Stomach (tissue), 9 donors: ENCODE data around the gene KRTAP5-3. TPM values are rescaled to one million over a fixed set of nuclear protein-coding genes. Genes with fewer than 3 reads are reported as not detected.

ENCODE experiments used
- DNase-seq, 2 donors: peaks; one replicate each; pipeline versions ENCODE4 v3.0.0 to v3.0.0-alpha.2; 2013 to 2019
- H3K27ac ChIP-seq, 5 donors: fragments of 200-600 bp in 4 of 5; sonication (generic) in 4 of 5; one replicate each; pipeline ENCODE4 v1.5.1; 2013 to 2019; ENCODE audit warnings: mild to moderate bottlenecking in 1 of 5, moderate library complexity in 1 of 5
- H3K27me3 ChIP-seq, 3 donors: fragments of 200-600 bp; sonication (generic); one replicate each; pipeline ENCODE4 v1.5.1; 2017 to 2019; ENCODE audit warnings: mixed run types in 1 of 3
- H3K36me3 ChIP-seq, 4 donors: fragments of 200-600 bp; sonication (generic); 1 replicate in 3 of 4; 2 replicates in 1 of 4; pipeline ENCODE4 v1.5.1; 2016 to 2019
- H3K4me1 ChIP-seq, 4 donors: fragments of 200-600 bp; sonication (generic); one replicate each; pipeline ENCODE4 v1.5.1; 2016 to 2019
- H3K4me3 ChIP-seq, 4 donors: fragments of 200-600 bp; sonication (generic) in 3 of 4; one replicate each; pipeline ENCODE4 v1.5.1; 2016 to 2019; ENCODE audit warnings: mild to moderate bottlenecking in 1 of 4
- H3K9me3 ChIP-seq, 4 donors: fragments of 200-600 bp; sonication (generic); one replicate each; pipeline ENCODE4 v1.5.1; 2016 to 2019
- EP300 ChIP-seq: sonication (generic); formaldehyde crosslinking; IDR thresholded peaks from one replicate; pipeline ENCODE4 v1.6.1; 2017; ENCODE audit warnings: antibody characterized with exemption
- POLR2A ChIP-seq, 4 donors: fragments of 450-650 bp; IDR thresholded peaks; one replicate each; pipeline ENCODE4 v1.6.1; 2016; ENCODE audit warnings: antibody characterized with exemption in 4 of 4, control low read depth in 2 of 4, mild to moderate bottlenecking in 1 of 4, moderate library complexity in 1 of 4
- POLR2AphosphoS5 ChIP-seq, 3 donors: sonication (generic); formaldehyde crosslinking; IDR thresholded peaks; one replicate each; pipeline ENCODE4 v1.6.1; 2016; ENCODE audit warnings: antibody characterized with exemption in 3 of 3
- WGBS, 5 donors: extraction: QIAGEN DNeasy Blood & Tissue Kit in 3 of 5; methylation state at CpG; one replicate each; pipeline versions ENCODE4 v1.1.5 to v1.1.7; 2013 to 2018; 5-methylcytosine and 5-hydroxymethylcytosine counted together
- intact Hi-C: fragments of 100-400 bp; cut with DNase I; formaldehyde crosslinking; loops from one replicate; pipeline ENCODE4 v1.15.1; 2023; ENCODE audit warnings: low total_unique reads
- polyA plus RNA-seq, 3 donors: library from polyadenylated mRNA; stranded (reverse); fragments of 200-250 nt; gene quantifications; one replicate each; pipeline ENCODE4 v1.2.3, GENCODE V29; 2013
- total RNA-seq, 5 donors: library from RNA; depleted of rRNA; stranded (reverse); fragments of >200 nt; gene quantifications; one replicate each; pipeline versions ENCODE4 v1.1.0 to v1.2.3, GENCODE V29; 2014 to 2016
- TF ChIP-seq, protein P1 (sequence below), 7 experiments: fragments of 450-650 bp in 4 of 7; fragments of 200-600 bp in 3 of 7; sonication (generic) in 3 of 7; IDR thresholded peaks; one replicate each; pipeline ENCODE4 v1.5.1; 2016 to 2019; ENCODE audit warnings: antibody characterized with exemption in 7 of 7, control low read depth in 2 of 7, mild to moderate bottlenecking in 1 of 7
- donor health status: healthy with polysubstance abuse.
- donor health status: Bipolar disorder and iron deficiency.
- donor health status: healthy.

The KRTAP5-3 gene
- total and polyA plus RNA-seq, 8 donors = not detected

DNA sequence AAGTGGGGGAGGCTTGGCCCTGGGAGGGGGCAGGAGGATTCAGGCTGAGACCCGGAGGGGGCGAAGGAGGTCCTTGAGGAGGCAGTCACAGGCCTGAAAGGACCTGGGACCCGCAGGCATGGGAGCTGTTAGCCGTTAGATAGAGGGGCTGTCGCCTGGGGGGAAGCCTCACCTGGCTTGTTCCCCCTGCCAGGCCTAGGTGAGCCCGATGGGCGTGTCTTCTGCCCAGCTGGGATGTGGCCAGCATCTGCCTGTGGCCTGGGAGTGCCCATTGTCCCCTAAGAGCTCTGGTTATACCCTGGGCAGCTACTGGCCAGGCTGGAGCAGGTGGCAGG is 34.4 kb downstream of the KRTAP5-3 start:
- peak overlapping the region; percentile 88 to 95 (median 93) for H3K27ac ChIP-seq
- peaks cover 0 to 63% (median 11%) of the 10 kb centered on the region in 3 donors for H3K27me3 ChIP-seq
- H3K36me3 ChIP-seq = no peaks in the 10 kb centered on the region
- intact Hi-C loops = no loop called here
- 0 to 10% (median 4%) methylated on average over 3 to 7 of the region's 7 CpGs for WGBS, 5 donors
- peaks cover 40 to 54% (median 48%) of the 10 kb centered on the region in 4 donors for H3K4me1 ChIP-seq
- H3K4me3 ChIP-seq = peak overlapping the region; percentile 58 to 67 (median 60)
- peaks cover 0 to 9% (median 8%) of the 10 kb centered on the region in 4 donors for H3K9me3 ChIP-seq
- peak; percentile 81 to 87 for DNase-seq
- TF ChIP-seq, protein P1, sequence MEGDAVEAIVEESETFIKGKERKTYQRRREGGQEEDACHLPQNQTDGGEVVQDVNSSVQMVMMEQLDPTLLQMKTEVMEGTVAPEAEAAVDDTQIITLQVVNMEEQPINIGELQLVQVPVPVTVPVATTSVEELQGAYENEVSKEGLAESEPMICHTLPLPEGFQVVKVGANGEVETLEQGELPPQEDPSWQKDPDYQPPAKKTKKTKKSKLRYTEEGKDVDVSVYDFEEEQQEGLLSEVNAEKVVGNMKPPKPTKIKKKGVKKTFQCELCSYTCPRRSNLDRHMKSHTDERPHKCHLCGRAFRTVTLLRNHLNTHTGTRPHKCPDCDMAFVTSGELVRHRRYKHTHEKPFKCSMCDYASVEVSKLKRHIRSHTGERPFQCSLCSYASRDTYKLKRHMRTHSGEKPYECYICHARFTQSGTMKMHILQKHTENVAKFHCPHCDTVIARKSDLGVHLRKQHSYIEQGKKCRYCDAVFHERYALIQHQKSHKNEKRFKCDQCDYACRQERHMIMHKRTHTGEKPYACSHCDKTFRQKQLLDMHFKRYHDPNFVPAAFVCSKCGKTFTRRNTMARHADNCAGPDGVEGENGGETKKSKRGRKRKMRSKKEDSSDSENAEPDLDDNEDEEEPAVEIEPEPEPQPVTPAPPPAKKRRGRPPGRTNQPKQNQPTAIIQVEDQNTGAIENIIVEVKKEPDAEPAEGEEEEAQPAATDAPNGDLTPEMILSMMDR (IDR thresholded peaks at IDR 0.05) = no peak
- peak in 1 of 3 donors; percentile 71 for TF ChIP-seq POLR2AphosphoS5 (IDR thresholded peaks at IDR 0.05)

DNA sequence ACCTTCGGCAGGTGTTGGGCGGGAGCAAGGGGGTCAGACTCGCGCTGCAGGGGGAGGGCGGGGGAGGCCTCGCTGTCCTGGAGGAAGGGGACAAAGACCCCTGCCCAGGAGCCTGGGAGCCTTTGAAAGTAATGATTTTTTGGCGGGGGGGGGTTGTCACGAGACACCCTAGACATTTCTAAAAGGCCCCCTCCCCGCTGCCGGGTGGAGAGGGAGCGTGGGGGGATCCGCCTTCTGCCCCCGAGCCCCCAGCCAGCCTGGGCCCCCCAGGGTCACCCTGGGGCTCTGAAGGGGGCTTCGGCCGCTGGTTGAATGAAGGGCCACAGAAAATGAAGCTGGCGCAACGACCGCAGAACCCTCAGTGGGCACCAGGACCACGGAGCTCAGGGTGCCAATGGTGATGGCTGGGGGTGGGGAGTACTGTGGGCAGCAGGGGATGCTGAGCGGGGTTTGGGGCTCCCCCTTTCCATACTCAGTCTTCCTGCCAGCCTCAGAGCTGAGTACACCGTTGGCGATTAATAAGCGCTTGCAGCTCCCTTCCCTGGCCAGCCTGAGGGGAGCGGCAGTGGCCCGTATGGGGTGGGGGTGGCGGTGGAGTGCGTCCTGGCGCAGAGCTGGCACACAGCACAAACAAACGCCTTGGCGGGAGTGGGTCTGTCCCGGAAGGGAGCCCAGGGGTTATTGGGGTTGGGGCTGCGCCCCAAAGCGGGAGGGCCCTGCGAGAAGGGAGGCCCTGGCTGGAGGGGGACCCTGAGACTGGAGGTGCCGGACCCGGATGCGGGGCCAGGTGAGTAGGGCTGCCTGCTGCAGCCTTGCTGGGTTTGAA is 35.0 kb downstream of the KRTAP5-3 start:
- Histone ChIP-seq H3K27ac (peak overlapping the region; percentile 88 to 95 (median 93)), H3K4me1 (peaks cover 40 to 59% (median 51%) of the 10 kb centered on the region in 4 donors), H3K27me3 (peaks cover 0 to 63% (median 11%) of the 10 kb centered on the region in 3 donors), H3K4me3 (peak overlapping the region; percentile 58 to 67 (median 60)), H3K36me3 (no peaks in the 10 kb centered on the region), H3K9me3 (peaks cover 0 to 4% (median 3%) of the 10 kb centered on the region in 4 donors)
- WGBS, 5 donors = 1 to 4% (median 2%) methylated on average over 13 to 36 of the region's 37 CpGs
- intact Hi-C loops = no loop called here
- DNase-seq = peak; percentile 61 to 77
- TF ChIP-seq, protein P1 (IDR thresholded peaks at IDR 0.05) = no peak
- peak in 1 of 3 donors; percentile 13 for TF ChIP-seq POLR2AphosphoS5 (IDR thresholded peaks at IDR 0.05)

DNA sequence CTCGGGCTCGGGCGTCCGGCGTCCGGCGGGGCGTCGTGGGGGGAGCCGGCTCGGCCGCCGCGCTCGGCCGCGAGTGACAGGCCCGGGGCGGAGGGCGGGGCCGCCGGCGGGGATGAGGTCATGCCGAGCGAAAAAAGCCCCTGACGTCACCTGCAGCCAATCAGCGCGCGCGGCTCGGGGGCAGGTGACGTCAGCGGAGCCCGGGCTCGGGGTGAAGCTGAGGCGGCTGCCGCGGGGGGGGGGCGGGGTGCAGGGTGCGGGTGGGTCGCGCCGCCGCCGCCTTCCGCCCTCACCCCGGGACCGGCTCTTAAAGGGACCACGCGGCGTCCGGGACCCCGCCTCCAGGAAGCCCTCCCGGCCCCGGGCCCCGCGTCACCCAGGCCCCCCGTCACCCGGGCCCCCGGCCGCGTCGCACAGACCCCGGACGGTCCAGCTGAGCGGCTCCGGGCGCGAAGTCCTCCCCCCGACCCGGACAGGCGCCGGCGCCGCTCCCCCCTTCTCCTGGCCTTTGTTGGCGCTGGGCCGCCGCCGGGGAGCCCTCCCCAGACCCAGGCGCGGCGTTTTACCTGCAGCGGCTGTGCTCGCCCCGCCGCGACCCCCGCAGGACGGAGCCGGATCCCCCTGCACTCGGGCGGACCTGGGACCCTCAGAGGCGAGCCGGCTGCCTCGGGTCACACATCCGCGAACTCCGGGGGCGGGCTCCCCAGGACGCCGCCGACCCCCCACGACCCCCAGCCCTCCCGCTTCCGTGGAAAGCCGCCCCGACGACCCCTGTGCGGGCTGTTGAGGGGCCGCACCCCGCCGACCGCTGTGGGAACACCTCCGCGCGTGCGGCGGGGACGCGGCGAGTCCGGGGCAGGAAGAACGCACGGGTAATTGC is 35.8 kb downstream of the KRTAP5-3 start, which contains the start of gene DUSP8:
Gene DUSP8 (minus strand): TSS at position 75 of the 880 bp plus-strand sequence. CDS start 6,445 bp downstream, outside the sequence.
- intact Hi-C loops = no loop called here
- peaks cover 40 to 68% (median 58%) of the 10 kb centered on the region in 4 donors for H3K4me1 ChIP-seq
- H3K9me3 ChIP-seq = no peaks in the 10 kb centered on the region
- peaks cover 0 to 58% (median 11%) of the 10 kb centered on the region in 3 donors for H3K27me3 ChIP-seq
- H3K27ac ChIP-seq = peak within 1 kb of the TSS; percentile 88 to 95 (median 93)
- H3K36me3 ChIP-seq = no peaks in the 10 kb centered on the region
- peak within 1 kb of the TSS; percentile 60 to 67 (median 62) for H3K4me3 ChIP-seq
- TF ChIP-seq POLR2A (IDR thresholded peaks at IDR 0.05) = no peak
- TF ChIP-seq, protein P1 (IDR thresholded peaks at IDR 0.05) = no peak
- peak in 2 of 3 donors; percentile 6 to 24 for TF ChIP-seq POLR2AphosphoS5 (IDR thresholded peaks at IDR 0.05)
- TF ChIP-seq EP300 = no peak
- WGBS, 5 donors = 0 to 4% (median 0%) methylated on average over 22 to 121 of the region's 124 CpGs
- DNase-seq = peak; percentile 94 to 97

DNA sequence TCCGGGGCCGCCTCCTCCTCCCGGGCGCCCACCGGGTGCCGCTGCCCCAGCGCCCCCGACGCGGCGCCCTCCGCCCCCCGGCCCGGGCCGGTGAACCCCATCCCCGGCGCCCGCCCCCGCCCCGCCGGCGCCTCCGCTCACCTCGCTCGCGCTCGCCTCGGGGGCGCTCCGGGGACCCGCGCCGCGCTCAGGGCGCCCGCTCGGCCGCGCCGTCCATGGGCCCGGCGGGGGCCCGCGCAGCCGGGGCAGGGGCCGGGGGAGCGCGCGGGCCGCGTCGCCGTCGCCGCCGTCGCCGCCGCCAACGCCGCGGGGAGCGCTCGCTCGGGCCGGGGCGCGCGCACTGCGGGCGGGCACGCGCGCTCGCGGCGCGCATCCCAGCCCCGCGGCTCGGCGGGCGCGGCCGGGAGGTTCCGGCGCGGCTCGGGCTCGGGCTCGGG is 36.5 kb downstream of the KRTAP5-3 start:
- no peak for DNase-seq
- Histone ChIP-seq H3K4me3 (peak overlapping the region; percentile 50 to 67 (median 62)), H3K36me3 (no peaks in the 10 kb centered on the region), H3K27me3 (peaks cover 0 to 58% (median 11%) of the 10 kb centered on the region in 3 donors), H3K27ac (peak overlapping the region in 4 of 5 donors; percentile 48 to 95 (median 84)), H3K4me1 (peaks cover 40 to 74% (median 59%) of the 10 kb centered on the region in 4 donors), H3K9me3 (no peaks in the 10 kb centered on the region)
- intact Hi-C loops = no loop called here
- TF ChIP-seq POLR2A (IDR thresholded peaks at IDR 0.05) (no peak), EP300 (no peak), POLR2AphosphoS5 (IDR thresholded peaks at IDR 0.05) (no peak)
- TF ChIP-seq, protein P1 (IDR thresholded peaks at IDR 0.05) = no peak
- WGBS, 5 donors = 0 to 2% (median 1%) methylated on average over 24 to 90 of the region's 91 CpGs; no CpG with 5 or more reads in 1 of the 5 donors
